GM12872 (cell line): ENCODE data around the gene ZNF516.

ENCODE experiments used
- TF ChIP-seq, protein P1 (sequence below): IDR thresholded peaks from 3 replicates; pipeline ENCODE4 v1.5.1; 2011; ENCODE audit warnings: low read depth, mild to moderate bottlenecking, low read length, moderate library complexity; ENCODE audit not compliant: insufficient read depth

The ZNF516 gene

DNA sequence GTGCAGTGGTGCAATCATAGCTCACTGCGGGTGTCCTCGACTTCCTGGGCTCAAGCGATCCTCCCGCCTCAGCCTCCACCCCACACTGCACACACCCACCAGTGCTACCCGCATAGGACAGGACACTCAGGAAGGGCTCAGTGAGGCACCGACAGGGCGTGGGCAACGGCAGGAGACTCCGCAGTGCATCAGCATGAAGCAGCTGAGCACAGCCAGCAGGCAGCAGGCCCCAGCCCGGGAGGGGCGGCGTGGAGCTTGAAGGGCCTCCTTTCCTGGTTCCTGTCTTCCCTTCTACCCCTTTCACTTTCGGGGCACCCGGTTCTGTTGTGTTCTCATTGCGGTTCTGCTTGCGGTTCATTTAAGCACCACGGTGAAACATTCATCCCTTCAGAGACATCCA is 89.8 kb downstream of the ZNF516 start:
- TF ChIP-seq, protein P1, sequence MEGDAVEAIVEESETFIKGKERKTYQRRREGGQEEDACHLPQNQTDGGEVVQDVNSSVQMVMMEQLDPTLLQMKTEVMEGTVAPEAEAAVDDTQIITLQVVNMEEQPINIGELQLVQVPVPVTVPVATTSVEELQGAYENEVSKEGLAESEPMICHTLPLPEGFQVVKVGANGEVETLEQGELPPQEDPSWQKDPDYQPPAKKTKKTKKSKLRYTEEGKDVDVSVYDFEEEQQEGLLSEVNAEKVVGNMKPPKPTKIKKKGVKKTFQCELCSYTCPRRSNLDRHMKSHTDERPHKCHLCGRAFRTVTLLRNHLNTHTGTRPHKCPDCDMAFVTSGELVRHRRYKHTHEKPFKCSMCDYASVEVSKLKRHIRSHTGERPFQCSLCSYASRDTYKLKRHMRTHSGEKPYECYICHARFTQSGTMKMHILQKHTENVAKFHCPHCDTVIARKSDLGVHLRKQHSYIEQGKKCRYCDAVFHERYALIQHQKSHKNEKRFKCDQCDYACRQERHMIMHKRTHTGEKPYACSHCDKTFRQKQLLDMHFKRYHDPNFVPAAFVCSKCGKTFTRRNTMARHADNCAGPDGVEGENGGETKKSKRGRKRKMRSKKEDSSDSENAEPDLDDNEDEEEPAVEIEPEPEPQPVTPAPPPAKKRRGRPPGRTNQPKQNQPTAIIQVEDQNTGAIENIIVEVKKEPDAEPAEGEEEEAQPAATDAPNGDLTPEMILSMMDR: no peak

DNA sequence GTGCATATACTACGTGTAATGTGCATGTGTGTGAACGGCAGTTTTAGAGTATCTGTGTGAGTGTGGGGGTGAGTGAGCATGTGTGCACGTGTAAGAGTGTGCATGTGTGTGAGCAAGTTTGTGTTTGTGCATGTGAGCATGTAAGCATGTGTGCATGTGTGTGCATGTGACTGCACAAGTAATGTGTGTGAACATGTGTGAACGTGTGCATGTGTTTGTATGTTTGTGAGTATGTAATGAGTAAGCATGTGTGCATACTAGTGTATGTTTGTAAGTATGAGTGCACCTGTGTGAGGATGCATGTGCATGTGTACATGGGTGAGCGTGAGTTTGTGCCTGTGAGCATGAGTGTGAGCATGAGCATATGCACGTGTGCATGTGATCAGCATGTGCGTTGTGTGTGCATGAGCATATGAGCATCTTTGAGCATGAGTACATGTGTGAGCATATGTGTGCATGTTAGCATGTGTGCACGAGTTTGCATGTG is 90.7 kb downstream of the ZNF516 start:
- TF ChIP-seq, protein P1: no peak

DNA sequence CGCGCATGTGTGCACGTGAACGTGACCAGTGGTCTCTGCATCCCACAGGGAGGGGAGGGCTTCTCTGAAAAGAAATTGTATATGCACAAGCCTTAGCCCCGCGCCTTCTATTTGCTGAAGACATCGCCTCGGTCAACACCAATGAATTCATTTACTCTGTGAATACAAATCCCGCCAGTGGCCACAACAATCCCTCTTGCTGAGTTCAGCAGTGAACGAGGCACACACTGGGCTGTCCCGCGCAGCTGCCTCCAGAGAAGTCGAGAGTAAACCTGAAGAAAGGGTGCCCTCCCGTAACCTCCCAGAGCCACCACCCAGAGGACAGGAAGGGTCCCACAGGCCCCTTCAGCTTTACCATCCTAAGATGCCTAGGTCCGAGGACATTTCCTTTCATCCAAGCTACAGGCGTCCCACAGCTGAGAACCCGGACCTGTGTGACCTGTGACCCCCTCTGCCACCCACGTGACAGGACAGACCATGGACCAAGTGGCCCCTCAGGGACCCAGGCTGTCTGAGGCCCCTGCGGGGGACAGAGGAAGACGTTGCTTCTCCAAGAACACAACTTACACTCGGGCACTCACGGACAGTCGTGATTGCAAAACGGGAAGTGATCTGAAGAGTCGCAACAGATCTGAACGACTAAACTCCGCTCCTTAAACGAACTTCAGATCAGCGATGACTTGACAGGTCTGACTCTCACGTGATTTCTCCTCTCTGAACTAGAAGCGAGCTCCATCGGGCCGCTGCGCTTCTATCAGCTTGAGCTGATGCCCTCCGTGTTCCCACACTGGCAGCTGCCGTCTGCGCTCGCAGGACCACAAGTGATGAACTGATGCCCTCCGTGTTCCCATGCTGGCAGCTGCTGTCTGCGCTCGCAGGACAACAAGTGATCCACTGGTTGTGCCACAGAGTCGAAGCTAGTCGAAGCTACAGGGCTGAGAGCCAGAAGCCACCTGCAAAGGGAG is 92.7 kb downstream of the ZNF516 start:
- TF ChIP-seq, protein P1: no peak

DNA sequence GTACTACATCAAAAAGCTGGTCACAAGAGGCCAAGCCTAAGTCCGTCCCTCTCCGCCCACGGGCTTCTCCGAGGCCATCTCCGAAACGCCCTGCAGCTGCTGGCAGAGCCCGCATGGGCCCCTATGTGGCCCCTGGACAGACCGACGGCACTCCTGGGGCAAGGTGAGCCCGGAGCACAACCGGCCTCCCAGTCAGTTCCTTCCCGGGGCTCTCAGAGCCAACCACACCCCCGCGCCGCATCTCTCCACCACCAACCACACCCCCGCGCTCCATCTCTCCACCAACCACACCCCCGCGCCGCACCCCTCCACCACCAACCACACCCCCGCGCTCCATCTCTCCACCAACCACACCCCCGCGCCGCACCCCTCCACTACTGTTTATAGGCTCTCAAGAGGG is 93.5 kb downstream of the ZNF516 start:
- TF ChIP-seq, protein P1: no peak

DNA sequence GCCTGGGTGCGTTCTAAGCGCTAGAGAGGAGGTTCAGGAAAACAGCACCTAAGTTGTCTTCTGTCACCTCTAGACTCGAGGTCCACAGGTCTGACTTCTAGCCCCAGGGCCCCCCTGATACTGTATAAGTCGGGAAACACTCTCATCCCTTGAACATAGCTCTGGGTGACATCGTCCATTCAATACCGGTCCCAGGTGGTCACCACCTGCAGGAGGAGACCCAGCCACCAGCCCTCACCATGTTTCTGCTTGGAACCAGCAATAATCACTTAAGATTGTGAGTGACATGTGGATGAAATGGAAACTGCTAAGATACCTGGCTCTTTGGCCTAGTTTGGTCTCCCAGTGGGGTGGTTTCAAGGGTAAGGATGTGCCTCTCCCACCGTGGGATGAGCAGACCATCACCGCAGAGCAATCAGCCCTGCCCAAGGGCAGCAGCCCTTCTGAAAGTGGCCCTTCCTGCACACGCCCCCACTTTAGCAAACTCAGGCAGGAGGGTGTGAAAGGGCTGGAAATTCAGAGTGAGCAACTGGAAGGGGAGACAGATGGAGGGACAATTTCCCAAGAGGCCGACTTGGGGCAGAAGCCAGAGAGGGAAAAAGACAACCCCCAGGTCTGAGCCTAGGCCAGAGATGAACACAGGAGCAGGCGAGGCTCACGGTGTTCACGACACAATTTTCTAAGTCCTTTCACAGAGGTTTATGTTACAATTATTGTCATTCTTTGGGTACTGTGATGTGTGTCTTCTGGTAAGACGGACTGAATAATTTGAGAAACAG is 95.2 kb downstream of the ZNF516 start:
- TF ChIP-seq, protein P1: no peak

DNA sequence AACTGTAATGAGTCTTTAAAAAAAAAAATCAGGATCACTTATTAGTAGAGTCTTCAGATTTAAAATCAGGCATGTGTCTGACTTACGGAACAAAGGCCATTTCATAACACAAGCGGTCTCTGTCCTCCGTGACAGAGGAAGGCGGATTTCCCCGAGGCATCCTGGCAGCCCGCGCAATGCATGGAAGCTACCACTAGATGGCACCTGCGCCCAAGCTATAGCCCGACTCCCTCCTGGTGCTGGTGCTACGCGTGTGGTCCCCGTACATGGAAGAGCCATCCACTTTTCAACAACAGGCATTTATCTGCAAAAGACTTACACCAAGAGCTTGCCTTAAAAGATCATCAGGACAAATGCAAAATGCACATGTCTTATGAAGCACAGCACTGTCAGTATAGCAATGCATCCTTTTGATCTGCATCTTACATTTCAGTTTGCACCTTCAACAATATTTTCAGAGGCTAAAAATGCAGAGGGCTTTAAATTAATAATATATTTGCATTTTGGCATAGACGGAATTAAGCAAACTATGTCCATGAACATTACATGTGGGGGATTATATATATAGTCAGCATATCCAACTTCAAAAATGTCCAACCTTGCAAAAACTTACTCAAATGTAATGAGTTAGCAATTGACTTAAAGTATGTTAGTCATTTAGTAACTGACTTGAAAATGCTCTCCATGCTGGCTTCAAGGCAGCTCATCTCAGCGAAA is 96.0 kb downstream of the ZNF516 start:
- TF ChIP-seq, protein P1: peak; percentile 98

DNA sequence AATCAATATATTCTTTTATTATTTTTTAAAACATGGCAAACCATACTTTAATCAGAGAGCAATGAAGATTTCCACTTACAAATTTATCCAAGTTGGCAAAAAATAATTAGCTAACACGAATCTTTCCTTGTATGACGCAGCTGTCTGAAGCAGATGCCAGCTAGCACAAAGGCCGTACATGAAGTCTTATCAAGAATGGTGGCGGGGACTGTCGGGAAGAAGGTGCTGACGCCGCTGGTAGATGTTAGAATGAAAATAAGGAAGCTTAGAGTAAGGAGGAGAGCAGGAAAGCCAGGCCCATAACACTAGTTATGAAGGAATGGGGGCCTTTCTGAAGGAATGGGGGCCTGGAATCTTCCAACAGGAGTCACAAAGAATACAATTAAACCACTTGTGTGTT is 96.7 kb downstream of the ZNF516 start:
- TF ChIP-seq, protein P1: no peak
